T-helper 2 cell treated with Interferon-gamma antibody and Interleukin-4, amounts not matched to agents 100 ng/mL and 5 ng/mL, for 36 hours (primary cell): ENCODE data around the gene SLC44A3. TPM values are rescaled to one million over a fixed set of nuclear protein-coding genes. Genes with fewer than 3 reads are reported as not detected.

ENCODE experiments used
- intact Hi-C: fragments of 100-400 bp; cut with micrococcal nuclease; formaldehyde crosslinking; loops from one replicate; pipeline ENCODE4 v1.15.1; 2023
- total RNA-seq: library from RNA; stranded (reverse); gene quantifications from 2 replicates; pipeline ENCODE4 v1.2.3, GENCODE V29; 2022

Gene SLC44A3
- total RNA-seq, 1 donor from 2014 or later = not detected

GRCh38 chr1:94901841-94902240 is 81.7 kb downstream of the SLC44A3 start:
- intact Hi-C loops = no loop called here

GRCh38 chr1:94903280-94904009 is 83.3 kb downstream of the SLC44A3 start:
- intact Hi-C loops = no loop called here

GRCh38 chr1:94905207-94905606 is 85.0 kb downstream of the SLC44A3 start:
- intact Hi-C loops = no loop called here

- intact Hi-C loops = no loop called here
Measured at GRCh38 chr1:94906382-94906781, 86.2 kb downstream of the SLC44A3 start.

- intact Hi-C loops = no loop called here
Measured at GRCh38 chr1:94907136-94907535, 87.0 kb downstream of the SLC44A3 start.

- intact Hi-C loops = no loop called here
Measured at GRCh38 chr1:94908190-94908589, 88.0 kb downstream of the SLC44A3 start.

- intact Hi-C loops = no loop called here
Measured at GRCh38 chr1:94908965-94909364, 88.8 kb downstream of the SLC44A3 start.

GRCh38 chr1:94909486-94909885 is 89.3 kb downstream of the SLC44A3 start:
- intact Hi-C loops = no loop called here

- intact Hi-C loops = no loop called here
Measured at GRCh38 chr1:94912263-94913184, 92.4 kb downstream of the SLC44A3 start.

- intact Hi-C loops = no loop called here
Measured at GRCh38 chr1:94917251-94917650, 97.1 kb downstream of the SLC44A3 start.

GRCh38 chr1:94919241-94920030 is 99.3 kb downstream of the SLC44A3 start:
- intact Hi-C loops = no loop called here

- intact Hi-C loops = no loop called here
Measured at GRCh38 chr1:94920061-94920460, 99.9 kb downstream of the SLC44A3 start.

GRCh38 chr1:94921977-94922376 is 101.8 kb downstream of the SLC44A3 start:
- intact Hi-C loops = no loop called here

GRCh38 chr1:94922761-94923331 is 102.7 kb downstream of the SLC44A3 start:
- intact Hi-C loops = no loop called here

GRCh38 chr1:94925004-94925403 is 104.8 kb downstream of the SLC44A3 start:
- intact Hi-C loops = no loop called here

GRCh38 chr1:94925561-94926125 is 105.5 kb downstream of the SLC44A3 start:
- intact Hi-C loops = loop anchor here (2.0 kb wide), 1 partner anchor 117 kb away; no protein-coding TSS in a partner anchor

GRCh38 chr1:94926126-94926914 is 106.2 kb downstream of the SLC44A3 start:
- intact Hi-C loops = loop anchor here (2.0 kb wide), 1 partner anchor 116 kb away; no protein-coding TSS in a partner anchor

- intact Hi-C loops = loop anchor here (2.0 kb wide), 1 partner anchor 116 kb away; no protein-coding TSS in a partner anchor
Measured at GRCh38 chr1:94926915-94927404, 106.8 kb downstream of the SLC44A3 start, which contains the start of gene CNN3. Gene CNN3 (minus strand): TSS chr1:94927110. CDS start chr1:94926894, 216 bp downstream.

- intact Hi-C loops = loop anchor here (2.0 kb wide), 1 partner anchor 115 kb away; no protein-coding TSS in a partner anchor
Measured at GRCh38 chr1:94927405-94928175, 107.4 kb downstream of the SLC44A3 start.
